ENCODE data around the gene HMOX2.
A peak's percentile ranks its signal among the peaks of the same experiment; 100 is the strongest.

HMOX2 gene

GRCh38 chr16:4475880-4476788, at the start of gene HMOX2:
TSS of gene HMOX2 (plus strand) at chr16:4476398. CDS start at chr16:4505525, 29,127 bp downstream.
- no peaks in the 10 kb centered on the region for H3K27me3 ChIP-seq
- peak within 1 kb of the TSS; percentile 71 to 86 for H3K4me3 ChIP-seq (ENCODE audit: low read depth in 1 of 2, low read length in 1 of 2)
- peak; percentile 93 for TF ChIP-seq CTCF (IDR thresholded peaks at IDR 0.05)
- H3K36me3 ChIP-seq: no peaks in the 10 kb centered on the region
- no peaks in the 10 kb centered on the region for H3K9me3 ChIP-seq
- H3K4me1 ChIP-seq (ENCODE audit: control insufficient read depth in 1 of 2, insufficient read depth in 1 of 2, low read depth in 1 of 2, low read length in 1 of 2): peaks cover 33 to 47% of the 10 kb centered on the region in 2 experiments
- peak within 1 kb of the TSS; percentile 94 for H3K27ac ChIP-seq

GRCh38 chr16:4426722-4427372, 49.4 kb upstream of the HMOX2 start:
- Histone ChIP-seq H3K36me3 (no peaks in the 10 kb centered on the region), H3K4me1 (ENCODE audit: control insufficient read depth in 1 of 2, insufficient read depth in 1 of 2, low read depth in 1 of 2, low read length in 1 of 2) (peaks cover 16 to 19% of the 10 kb centered on the region in 2 experiments), H3K27ac (no peak overlapping the region), H3K27me3 (no peaks in the 10 kb centered on the region), H3K4me3 (ENCODE audit: low read depth in 1 of 2, low read length in 1 of 2) (peak overlapping the region in 1 of 2 experiments; percentile 100), H3K9me3 (no peaks in the 10 kb centered on the region)
- TF ChIP-seq CTCF (IDR thresholded peaks at IDR 0.05): no peak

- H3K9me3 ChIP-seq: no peaks in the 10 kb centered on the region
- H3K4me1 ChIP-seq (ENCODE audit: control insufficient read depth in 1 of 2, insufficient read depth in 1 of 2, low read depth in 1 of 2, low read length in 1 of 2): peaks cover 16 to 19% of the 10 kb centered on the region in 2 experiments
- no peak overlapping the region for H3K27ac ChIP-seq
- TF ChIP-seq CTCF (IDR thresholded peaks at IDR 0.05): no peak
- no peaks in the 10 kb centered on the region for H3K27me3 ChIP-seq
- no peaks in the 10 kb centered on the region for H3K36me3 ChIP-seq
- H3K4me3 ChIP-seq (ENCODE audit: low read depth in 1 of 2, low read length in 1 of 2): no peak overlapping the region
Measured at GRCh38 chr16:4428500-4428899, 47.7 kb upstream of the HMOX2 start.

- no peaks in the 10 kb centered on the region for H3K9me3 ChIP-seq
- H3K27ac ChIP-seq: no peak overlapping the region
- peaks cover 6 to 9% of the 10 kb centered on the region in 2 experiments for H3K4me1 ChIP-seq (ENCODE audit: control insufficient read depth in 1 of 2, insufficient read depth in 1 of 2, low read depth in 1 of 2, low read length in 1 of 2)
- no peak overlapping the region for H3K4me3 ChIP-seq (ENCODE audit: low read depth in 1 of 2, low read length in 1 of 2)
- H3K36me3 ChIP-seq: peaks cover 6% of the 10 kb centered on the region
- TF ChIP-seq CTCF (IDR thresholded peaks at IDR 0.05): no peak
- no peaks in the 10 kb centered on the region for H3K27me3 ChIP-seq
Measured at GRCh38 chr16:4431023-4431422, 45.2 kb upstream of the HMOX2 start.

GRCh38 chr16:4433228-4433627, 43.0 kb upstream of the HMOX2 start:
- Histone ChIP-seq H3K27ac (no peak overlapping the region), H3K4me3 (ENCODE audit: low read depth in 1 of 2, low read length in 1 of 2) (no peak overlapping the region), H3K9me3 (no peaks in the 10 kb centered on the region), H3K4me1 (ENCODE audit: control insufficient read depth in 1 of 2, insufficient read depth in 1 of 2, low read depth in 1 of 2, low read length in 1 of 2) (no peaks in the 10 kb centered on the region), H3K36me3 (peaks cover 6% of the 10 kb centered on the region), H3K27me3 (no peaks in the 10 kb centered on the region)
- TF ChIP-seq CTCF (IDR thresholded peaks at IDR 0.05): no peak

All from neutrophil (primary cell).